Myocyte (in vitro differentiated cells): ENCODE measurements around the gene SPECC1L. TPM values are rescaled to one million over a fixed set of nuclear protein-coding genes. Genes with fewer than 3 reads are reported as not detected.

ENCODE experiments used
- DNase-seq: peaks from one replicate; pipeline ENCODE4 v3.0.0-alpha.2; 2012; ENCODE audit warnings: low read depth
- total RNA-seq: library from RNA; depleted of rRNA; stranded (reverse); fragments of >200 nt; gene quantifications from 2 replicates; pipeline ENCODE4 v1.2.3, GENCODE V29; 2014

Gene SPECC1L
- total RNA-seq, 1 donor from 2014 or later: 29.2 TPM

GRCh38 chr22:24466716-24467328 is 196.2 kb downstream of the SPECC1L start:
- peak; percentile 52 for DNase-seq

GRCh38 chr22:24467340-24467739 is 196.7 kb downstream of the SPECC1L start:
- DNase-seq: no peak

Other genes with a start within 250 kb of the SPECC1L start
- 0.10 and 0.13 TPM in 2 replicates for gene SUSD2, start 89.3 kb upstream of the SPECC1L start, total RNA-seq
- gene GGT5, start 25.7 kb upstream of the SPECC1L start, total RNA-seq: 20.5 and 30.7 TPM in 2 replicates
- gene ADORA2A, start 156.8 kb downstream of the SPECC1L start, total RNA-seq: 1.1 and 6.4 TPM in 2 replicates
- 0.31 TPM in 1 of 2 replicates, not detected in the other for gene UPB1, start 224.5 kb downstream of the SPECC1L start, total RNA-seq